Measurements from ENCODE around the gene NEK9. TPM values are rescaled to one million over a fixed set of nuclear protein-coding genes. Genes with fewer than 3 reads are reported as not detected.
"Not testable (repeated sequence)": the region's sequence is repeated elsewhere in the genome, so short reads cannot be mapped to it uniquely, and the experiment has no call there.

NEK9 gene
- total RNA-seq, 1 experiment from 2014 or later = 103 TPM

GRCh38 chr14:75153295-75153694 lies 26.4 kb upstream of the NEK9 start:
- Histone ChIP-seq H3K9me3 (ENCODE audit: low read length) (no peaks in the 10 kb centered on the region), H3K36me3 (ENCODE audit: insufficient read depth, low read length) (no peaks in the 10 kb centered on the region), H4K20me1 (ENCODE audit: insufficient read depth, low read depth, low read length) (no peaks in the 10 kb centered on the region; the same call in 1 of the 2 replicates), H3K9me2 (replicated peaks; ENCODE audit: insufficient read depth, low read length) (no peaks in the 10 kb centered on the region), H2AFZ (ENCODE audit: low read length) (no peak overlapping the region), H3K79me2 (ENCODE audit: low read length) (peaks cover 73% of the 10 kb centered on the region), H3K4me1 (ENCODE audit: low read length) (no peaks in the 10 kb centered on the region), H3K27ac (ENCODE audit: low read length) (no peak overlapping the region), H3K9ac (ENCODE audit: low read length) (no peak overlapping the region), H3K27me3 (ENCODE audit: low read length) (no peaks in the 10 kb centered on the region), H3K4me2 (ENCODE audit: low read depth, low read length, poor library complexity, severe bottlenecking) (no peak overlapping the region), H3K4me3 (ENCODE audit: low read length) (no peak overlapping the region)
- no peak for DNase-seq

- H3K9ac ChIP-seq (ENCODE audit: low read length) = no peak overlapping the region
- H3K4me2 ChIP-seq (ENCODE audit: low read depth, low read length, poor library complexity, severe bottlenecking) = no peak overlapping the region
- H2AFZ ChIP-seq (ENCODE audit: low read length) = no peak overlapping the region
- H3K4me1 ChIP-seq (ENCODE audit: low read length) = no peaks in the 10 kb centered on the region
- no peak overlapping the region for H3K4me3 ChIP-seq (ENCODE audit: low read length)
- no peak for DNase-seq
- H4K20me1 ChIP-seq (ENCODE audit: insufficient read depth, low read depth, low read length) = no peaks in the 10 kb centered on the region; the same call in 1 of the 2 replicates
- H3K9me2 ChIP-seq (replicated peaks; ENCODE audit: insufficient read depth, low read length) = no peaks in the 10 kb centered on the region
- H3K36me3 ChIP-seq (ENCODE audit: insufficient read depth, low read length) = no peaks in the 10 kb centered on the region; the same call in 1 of the 2 replicates
- H3K79me2 ChIP-seq (ENCODE audit: low read length) = peaks cover 67% of the 10 kb centered on the region
- H3K9me3 ChIP-seq (ENCODE audit: low read length) = no peaks in the 10 kb centered on the region
- H3K27me3 ChIP-seq (ENCODE audit: low read length) = no peaks in the 10 kb centered on the region
- H3K27ac ChIP-seq (ENCODE audit: low read length) = no peak overlapping the region
These were observed 25.0 kb upstream of the NEK9 start for GRCh38 chr14:75151851-75152250.

DNA sequence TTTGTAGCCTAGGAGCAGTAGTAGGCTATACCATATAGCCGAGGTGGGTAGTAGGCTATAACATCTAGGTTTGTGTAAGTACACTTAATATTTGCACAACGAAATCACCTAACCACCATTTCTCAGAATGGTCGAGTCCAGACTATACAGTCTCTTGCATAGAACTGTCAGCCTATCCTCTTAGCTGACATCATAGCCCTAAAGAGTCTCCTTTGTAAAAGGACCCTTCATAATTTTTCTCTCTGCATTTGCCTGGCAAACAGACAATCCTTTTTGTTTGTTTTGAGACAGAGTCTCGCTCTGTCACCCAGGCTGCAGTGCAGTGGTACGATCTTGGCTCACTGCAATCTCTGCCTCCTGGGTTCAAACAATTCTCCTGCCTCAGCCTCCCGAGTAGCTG lies 23.8 kb upstream of the NEK9 start:
- H4K20me1 ChIP-seq (ENCODE audit: insufficient read depth, low read depth, low read length); H3K27me3 ChIP-seq (ENCODE audit: low read length); H3K4me1 ChIP-seq (ENCODE audit: low read length); H2AFZ ChIP-seq (ENCODE audit: low read length); H3K36me3 ChIP-seq (ENCODE audit: insufficient read depth, low read length); DNase-seq; H3K9ac ChIP-seq (ENCODE audit: low read length); H3K9me3 ChIP-seq (ENCODE audit: low read length); H3K4me2 ChIP-seq (ENCODE audit: low read depth, low read length, poor library complexity, severe bottlenecking); H3K27ac ChIP-seq (ENCODE audit: low read length); H3K4me3 ChIP-seq (ENCODE audit: low read length); H3K9me2 ChIP-seq (replicated peaks; ENCODE audit: insufficient read depth, low read length): not testable (repeated sequence)
- H3K79me2 ChIP-seq (ENCODE audit: low read length) = peaks cover 65% of the 10 kb centered on the region

- Histone ChIP-seq H3K9ac (ENCODE audit: low read length) (no peak overlapping the region), H4K20me1 (ENCODE audit: insufficient read depth, low read depth, low read length) (no peaks in the 10 kb centered on the region; the same call in 1 of the 2 replicates), H3K27me3 (ENCODE audit: low read length) (no peaks in the 10 kb centered on the region), H3K9me3 (ENCODE audit: low read length) (no peaks in the 10 kb centered on the region), H3K27ac (ENCODE audit: low read length) (no peak overlapping the region), H3K79me2 (ENCODE audit: low read length) (peaks cover 61% of the 10 kb centered on the region), H3K4me3 (ENCODE audit: low read length) (no peak overlapping the region), H3K4me1 (ENCODE audit: low read length) (no peaks in the 10 kb centered on the region), H3K4me2 (ENCODE audit: low read depth, low read length, poor library complexity, severe bottlenecking) (no peak overlapping the region), H3K36me3 (ENCODE audit: insufficient read depth, low read length) (peaks cover 9% of the 10 kb centered on the region), H3K9me2 (replicated peaks; ENCODE audit: insufficient read depth, low read length) (no peaks in the 10 kb centered on the region), H2AFZ (ENCODE audit: low read length) (no peak overlapping the region)
- DNase-seq = no peak
These were observed 23.3 kb upstream of the NEK9 start for GRCh38 chr14:75150150-75150549.

DNA sequence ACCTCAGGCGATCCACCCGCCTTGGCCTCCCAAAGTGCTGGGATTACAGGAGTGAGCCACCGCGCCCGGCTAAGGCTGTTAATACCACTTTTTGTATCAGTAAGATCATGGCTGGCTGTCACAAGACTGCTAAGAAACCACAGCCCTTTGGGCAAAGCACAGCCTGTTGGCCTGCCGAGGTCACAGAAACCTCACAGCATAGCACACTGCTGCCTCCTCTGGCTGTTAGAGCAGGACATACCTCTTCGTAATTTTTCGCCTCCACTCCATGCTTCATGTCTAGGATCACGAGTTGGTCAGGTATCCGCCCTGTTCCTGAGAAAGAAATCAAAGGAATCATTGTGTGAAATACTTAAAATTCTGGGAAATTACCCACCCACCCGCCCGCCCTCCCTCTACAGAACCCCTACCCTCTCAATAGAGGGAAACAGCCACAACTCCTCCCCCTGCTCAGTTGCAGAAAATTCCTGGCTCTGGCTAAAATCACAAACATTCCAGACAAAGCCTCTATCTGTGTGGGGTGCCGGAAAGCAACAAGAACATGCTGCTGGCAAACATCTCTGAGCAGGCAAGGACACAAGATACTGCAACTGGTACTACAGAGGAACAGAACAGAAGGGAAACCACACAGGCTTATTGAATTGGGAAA lies 20.7 kb upstream of the NEK9 start:
- no peak overlapping the region for H3K4me3 ChIP-seq (ENCODE audit: low read length)
- peak; percentile 58 for DNase-seq
- H3K27ac ChIP-seq (ENCODE audit: low read length) = no peak overlapping the region
- no peak overlapping the region for H2AFZ ChIP-seq (ENCODE audit: low read length)
- H3K9me2 ChIP-seq (replicated peaks; ENCODE audit: insufficient read depth, low read length) = no peaks in the 10 kb centered on the region
- no peak overlapping the region for H3K9ac ChIP-seq (ENCODE audit: low read length)
- no peaks in the 10 kb centered on the region for H4K20me1 ChIP-seq (ENCODE audit: insufficient read depth, low read depth, low read length)
- H3K4me1 ChIP-seq (ENCODE audit: low read length) = peaks cover 3% of the 10 kb centered on the region
- peaks cover 13% of the 10 kb centered on the region for H3K36me3 ChIP-seq (ENCODE audit: insufficient read depth, low read length)
- peaks cover 62% of the 10 kb centered on the region for H3K79me2 ChIP-seq (ENCODE audit: low read length)
- no peaks in the 10 kb centered on the region for H3K9me3 ChIP-seq (ENCODE audit: low read length)
- no peak overlapping the region for H3K4me2 ChIP-seq (ENCODE audit: low read depth, low read length, poor library complexity, severe bottlenecking)
- H3K27me3 ChIP-seq (ENCODE audit: low read length) = no peaks in the 10 kb centered on the region

GRCh38 chr14:75144944-75145343 lies 18.1 kb upstream of the NEK9 start:
- Histone ChIP-seq H3K9me2 (replicated peaks; ENCODE audit: insufficient read depth, low read length) (no peaks in the 10 kb centered on the region), H3K4me1 (ENCODE audit: low read length) (peaks cover 20% of the 10 kb centered on the region), H3K36me3 (ENCODE audit: insufficient read depth, low read length) (peaks cover 13% of the 10 kb centered on the region), H3K27ac (ENCODE audit: low read length) (no peak overlapping the region), H3K4me3 (ENCODE audit: low read length) (no peak overlapping the region), H3K9ac (ENCODE audit: low read length) (no peak overlapping the region), H3K4me2 (ENCODE audit: low read depth, low read length, poor library complexity, severe bottlenecking) (no peak overlapping the region), H3K9me3 (ENCODE audit: low read length) (no peaks in the 10 kb centered on the region), H2AFZ (ENCODE audit: low read length) (no peak overlapping the region), H4K20me1 (ENCODE audit: insufficient read depth, low read depth, low read length) (no peaks in the 10 kb centered on the region), H3K27me3 (ENCODE audit: low read length) (no peaks in the 10 kb centered on the region), H3K79me2 (ENCODE audit: low read length) (peaks cover 70% of the 10 kb centered on the region)
- no peak for DNase-seq

DNA sequence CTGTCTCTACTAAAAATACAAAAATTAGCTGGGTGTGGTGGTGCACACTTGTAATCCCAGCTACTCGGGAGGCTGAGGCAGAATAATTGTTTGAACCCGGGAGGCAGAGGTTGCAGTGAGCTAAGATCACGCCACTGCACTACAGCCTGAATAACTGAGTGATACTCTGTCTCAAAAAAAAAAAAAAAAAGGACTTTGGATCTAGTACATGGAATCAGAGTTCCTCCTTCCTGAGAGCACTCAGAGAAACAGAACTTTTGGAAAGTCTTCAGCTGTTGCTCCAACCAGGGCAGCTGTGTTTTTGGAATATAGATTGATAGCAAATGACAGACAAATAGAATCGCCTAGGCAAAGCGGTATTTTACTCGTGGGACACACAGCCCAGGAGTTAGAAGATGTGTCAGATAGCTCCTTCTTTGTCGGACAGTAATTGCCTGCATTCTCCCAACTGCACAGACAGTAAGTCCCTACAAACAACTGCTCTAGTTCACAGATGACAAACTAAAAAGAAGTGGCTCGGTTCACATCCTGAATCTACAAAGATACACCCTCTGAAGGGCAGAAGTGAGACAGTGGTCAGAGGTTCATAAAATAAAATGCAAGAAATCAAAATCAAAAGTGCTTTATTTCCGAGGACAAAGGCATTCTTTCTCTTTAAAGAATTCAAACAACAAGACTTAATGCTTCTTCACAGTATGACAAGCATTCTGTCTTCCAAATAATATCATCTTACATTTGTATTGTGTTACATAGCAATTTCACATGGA lies 17.1 kb upstream of the NEK9 start:
- no peaks in the 10 kb centered on the region for H3K27me3 ChIP-seq (ENCODE audit: low read length)
- H3K27ac ChIP-seq (ENCODE audit: low read length) = no peak overlapping the region
- peaks cover 5% of the 10 kb centered on the region; the same call in 1 of the 2 replicates for H4K20me1 ChIP-seq (ENCODE audit: insufficient read depth, low read depth, low read length)
- H3K79me2 ChIP-seq (ENCODE audit: low read length) = peaks cover 71% of the 10 kb centered on the region
- no peak overlapping the region for H3K9ac ChIP-seq (ENCODE audit: low read length)
- no peaks in the 10 kb centered on the region for H3K9me3 ChIP-seq (ENCODE audit: low read length)
- peaks cover 13% of the 10 kb centered on the region for H3K36me3 ChIP-seq (ENCODE audit: insufficient read depth, low read length)
- no peak overlapping the region for H3K4me3 ChIP-seq (ENCODE audit: low read length)
- no peak overlapping the region for H2AFZ ChIP-seq (ENCODE audit: low read length)
- H3K9me2 ChIP-seq (replicated peaks; ENCODE audit: insufficient read depth, low read length) = no peaks in the 10 kb centered on the region
- no peak overlapping the region for H3K4me2 ChIP-seq (ENCODE audit: low read depth, low read length, poor library complexity, severe bottlenecking)
- DNase-seq = no peak
- peaks cover 30% of the 10 kb centered on the region for H3K4me1 ChIP-seq (ENCODE audit: low read length)

- H3K9me3 ChIP-seq (ENCODE audit: low read length) = no peaks in the 10 kb centered on the region
- H3K4me3 ChIP-seq (ENCODE audit: low read length) = no peak overlapping the region
- no peak overlapping the region for H3K4me2 ChIP-seq (ENCODE audit: low read depth, low read length, poor library complexity, severe bottlenecking)
- no peak overlapping the region for H2AFZ ChIP-seq (ENCODE audit: low read length)
- H3K79me2 ChIP-seq (ENCODE audit: low read length) = peaks cover 72% of the 10 kb centered on the region
- H3K9ac ChIP-seq (ENCODE audit: low read length) = no peak overlapping the region
- no peaks in the 10 kb centered on the region for H3K27me3 ChIP-seq (ENCODE audit: low read length)
- peaks cover 42% of the 10 kb centered on the region for H3K4me1 ChIP-seq (ENCODE audit: low read length)
- no peaks in the 10 kb centered on the region for H3K9me2 ChIP-seq (replicated peaks; ENCODE audit: insufficient read depth, low read length)
- H4K20me1 ChIP-seq (ENCODE audit: insufficient read depth, low read depth, low read length) = peaks cover 7% of the 10 kb centered on the region; the same call in 1 of the 2 replicates
- no peak for DNase-seq
- H3K36me3 ChIP-seq (ENCODE audit: insufficient read depth, low read length) = peaks cover 13% of the 10 kb centered on the region
- H3K27ac ChIP-seq (ENCODE audit: low read length) = peak overlapping the region; percentile 7
These were observed 15.6 kb upstream of the NEK9 start for GRCh38 chr14:75142494-75142893.
